HG03060 (cell line): Measurements from ENCODE around the gene FSD1L.
"Not testable (repeated sequence)": the region's sequence is repeated elsewhere in the genome, so short reads cannot be mapped to it uniquely, and the experiment has no call there.

Experiments used
- ATAC-seq: cut with Tn5 transposase; IDR thresholded peaks from one replicate; pipeline ENCODE4 v1.9.1; 2021; ENCODE audit warnings: low read depth, moderate number of reproducible peaks; ENCODE audit not compliant: unreplicated experiment

Gene FSD1L

DNA sequence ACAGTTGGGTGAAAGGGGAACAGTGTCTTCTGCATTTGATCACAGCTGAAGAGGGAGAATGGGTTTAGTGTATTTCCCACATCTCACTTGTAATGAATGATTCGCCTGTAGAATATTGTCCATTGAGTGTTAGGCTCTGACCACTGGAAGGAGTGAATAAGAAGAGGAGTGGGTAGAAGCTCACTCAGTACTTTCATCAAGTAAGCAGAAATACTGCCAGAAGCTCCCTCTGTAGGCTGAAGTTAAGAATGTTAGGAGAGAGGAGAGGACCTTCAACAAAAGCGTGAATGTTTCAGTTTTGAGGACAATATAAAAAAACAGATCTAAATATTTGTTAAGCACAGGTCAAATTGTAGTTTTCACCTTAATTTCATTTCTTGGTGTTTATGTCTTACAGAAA, 27.5 kb downstream of the FSD1L start:
- no peak for ATAC-seq

DNA sequence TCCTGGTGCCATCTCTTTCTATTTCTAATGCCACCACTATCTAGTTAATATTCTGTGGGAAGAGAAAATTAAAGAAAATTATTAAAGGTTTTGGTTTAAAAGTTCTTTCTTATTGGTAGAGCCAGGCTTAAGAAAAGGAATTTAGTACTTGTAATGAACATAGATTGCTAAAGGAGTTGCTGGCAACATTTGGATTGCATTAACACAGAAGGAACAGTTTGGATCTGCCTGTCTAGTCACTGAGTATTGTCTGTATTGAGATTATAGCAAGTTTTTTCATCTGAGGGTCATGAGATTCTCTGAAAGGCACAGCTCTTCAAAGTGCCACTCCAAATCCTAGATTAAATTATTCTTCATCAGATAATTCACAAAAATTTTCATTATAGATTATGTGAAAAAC, 32.0 kb downstream of the FSD1L start:
- ATAC-seq, result no peak

DNA sequence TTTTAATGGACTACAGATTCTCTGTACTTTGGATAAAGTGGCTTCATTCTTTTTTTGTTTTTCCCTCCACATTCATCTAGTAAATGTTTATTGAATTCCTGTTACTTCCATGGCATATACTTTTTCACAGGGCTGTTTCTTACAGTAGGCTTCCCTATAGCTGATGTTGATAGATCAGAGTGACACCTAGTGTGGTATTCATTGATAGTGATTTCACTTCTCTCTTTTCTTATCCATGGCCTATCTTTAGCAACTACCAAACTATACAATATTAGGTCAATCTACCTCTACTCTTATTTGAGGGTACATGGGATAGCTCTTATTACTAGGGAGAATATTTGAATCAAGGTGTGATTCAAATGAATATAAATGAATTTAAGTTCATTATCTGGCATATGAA, 35.8 kb downstream of the FSD1L start:
- no peak for ATAC-seq

DNA sequence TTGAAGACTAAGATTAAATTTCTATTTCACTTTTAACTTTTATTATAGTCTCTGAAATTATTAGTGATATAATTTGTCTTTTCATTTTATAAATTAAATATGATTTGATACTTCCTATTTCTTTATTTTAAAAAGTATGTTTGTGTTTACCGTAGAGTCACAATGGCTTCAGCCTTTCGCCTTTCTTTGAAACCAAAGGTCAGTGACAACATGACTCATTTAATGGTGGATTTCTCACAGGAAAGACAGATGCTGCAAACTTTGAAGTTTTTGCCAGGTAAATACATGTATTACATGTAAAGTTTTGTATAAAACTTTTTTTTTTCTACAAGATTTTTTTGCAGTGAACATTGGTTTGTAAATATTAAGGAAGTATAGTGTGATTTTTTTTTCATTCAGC, 36.4 kb downstream of the FSD1L start:
- no peak for ATAC-seq

DNA sequence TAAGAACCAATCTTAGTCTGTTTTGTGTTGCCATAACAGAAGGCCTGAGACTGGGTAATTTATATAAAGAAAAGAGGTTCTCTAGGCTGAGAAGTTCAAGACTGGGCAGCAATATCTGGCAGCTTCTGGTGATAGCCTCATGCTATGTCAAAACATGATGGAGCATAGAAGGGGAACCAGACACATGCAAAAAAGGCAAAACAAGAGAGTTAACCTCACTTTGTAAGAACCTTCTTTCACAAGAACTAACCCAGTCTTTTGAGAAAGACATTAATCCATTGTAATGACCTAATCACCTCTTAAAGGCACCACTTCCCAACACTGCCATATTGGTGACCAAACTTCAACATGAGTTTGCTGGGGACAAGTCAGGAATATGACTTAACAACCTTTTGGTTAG, 37.3 kb downstream of the FSD1L start:
- no peak for ATAC-seq

DNA sequence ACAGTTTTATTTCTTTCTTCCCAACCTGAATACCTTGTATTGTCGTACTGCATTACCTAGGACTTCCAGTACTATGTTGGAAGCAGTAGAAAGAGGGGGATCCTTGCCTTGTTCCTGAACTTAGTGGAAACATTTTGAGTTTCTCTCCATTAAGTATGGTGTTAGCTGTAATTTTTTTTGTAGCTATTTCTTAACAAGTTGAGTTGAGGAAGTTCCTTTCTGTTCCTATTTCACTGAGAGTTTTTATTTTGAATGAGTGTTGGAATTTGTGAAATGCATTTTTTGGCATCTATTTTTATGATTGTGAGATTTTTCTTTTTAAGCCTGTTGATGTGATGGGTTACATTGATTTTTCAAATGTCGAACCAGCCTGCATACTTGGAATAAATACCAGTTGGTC, 49.0 kb downstream of the FSD1L start:
- no peak for ATAC-seq

DNA sequence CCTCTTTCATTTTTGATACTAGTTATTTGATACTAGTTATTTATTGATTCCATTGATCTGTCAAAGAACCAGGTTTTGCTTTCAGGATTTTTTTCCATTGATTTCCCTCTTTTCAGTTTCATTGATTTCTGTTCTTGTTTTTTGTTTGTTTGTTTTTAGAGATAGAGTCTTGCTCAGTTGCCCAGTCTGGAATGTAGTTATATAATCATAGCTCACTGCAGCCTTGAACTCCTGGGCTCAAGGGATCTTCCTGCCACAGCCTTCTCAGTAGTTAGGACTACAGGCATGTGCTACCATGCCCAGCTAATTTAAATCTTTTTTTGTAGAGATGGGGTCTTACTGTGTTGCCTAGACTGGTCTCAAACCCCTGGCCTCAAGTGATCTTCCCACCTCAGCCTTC, 49.9 kb downstream of the FSD1L start:
- ATAC-seq, result no peak

DNA sequence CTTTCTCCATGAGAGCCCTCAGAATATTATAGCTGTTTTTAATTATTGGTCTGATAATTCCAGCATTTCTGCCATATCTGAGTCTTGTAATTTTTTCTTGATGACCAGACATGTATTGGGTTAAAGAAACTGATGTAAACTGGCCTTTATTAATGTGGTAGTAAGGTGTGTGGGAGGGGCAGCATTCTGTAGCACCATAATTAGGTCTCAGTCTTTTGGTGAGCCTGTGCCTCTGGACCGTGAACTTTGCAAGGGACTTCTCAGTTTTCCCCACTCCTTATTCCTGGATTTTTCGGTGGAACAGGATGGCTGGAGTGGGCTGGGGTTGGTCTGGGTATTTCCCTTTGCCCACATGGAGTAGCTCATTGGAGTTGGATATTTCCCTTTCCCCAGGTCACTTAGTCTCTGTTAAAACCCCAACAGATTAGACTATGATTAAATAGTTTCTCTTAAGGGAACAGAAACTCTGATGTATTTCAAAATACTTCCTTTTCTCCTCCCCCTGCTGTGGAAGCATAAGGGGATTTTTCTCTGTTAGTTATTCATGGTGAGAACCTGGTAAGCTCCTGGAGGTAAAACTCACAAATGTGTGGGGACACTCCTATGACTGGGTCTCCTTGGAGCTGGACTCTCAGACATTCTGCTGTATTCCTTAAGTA, 52.4 kb downstream of the FSD1L start:
- peak; percentile 68 for ATAC-seq

DNA sequence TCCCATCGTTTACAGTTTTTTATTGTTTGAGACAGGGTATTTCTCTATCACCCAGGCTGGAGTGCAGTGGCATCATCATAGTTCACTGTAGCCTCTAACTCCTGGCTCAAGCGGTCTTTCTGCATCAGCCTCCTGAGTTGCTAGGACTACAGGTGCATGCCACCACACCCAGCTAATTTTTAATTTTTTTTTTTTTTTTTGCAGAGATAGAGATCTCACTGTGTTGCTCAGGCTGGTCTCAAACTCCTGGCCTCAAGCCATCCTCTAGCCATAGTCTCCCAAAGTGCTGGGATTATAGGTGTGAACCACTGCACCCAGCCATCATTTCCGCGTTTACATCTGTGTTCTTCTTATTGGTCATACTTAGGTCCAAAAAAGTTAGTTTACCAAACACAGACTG, 53.6 kb downstream of the FSD1L start:
- ATAC-seq, result no peak

DNA sequence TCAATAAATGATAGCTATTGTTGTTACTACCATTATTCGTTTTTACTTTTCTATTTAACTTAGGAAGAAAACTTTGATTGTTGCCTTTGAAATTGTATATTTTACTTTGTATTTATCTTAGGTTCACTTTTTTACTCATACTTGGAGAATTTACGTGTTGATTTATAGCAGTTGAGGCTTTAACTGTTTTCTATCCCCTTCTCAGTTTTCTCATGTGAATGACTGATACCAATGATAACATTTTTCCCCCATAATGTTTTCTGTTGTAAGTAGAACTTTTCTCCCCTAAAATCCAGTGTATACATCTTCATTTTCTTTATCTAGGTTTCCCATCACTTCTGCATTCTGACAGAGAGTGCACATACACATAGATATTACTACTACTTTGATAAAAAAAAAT, 54.4 kb downstream of the FSD1L start:
- no peak for ATAC-seq

DNA sequence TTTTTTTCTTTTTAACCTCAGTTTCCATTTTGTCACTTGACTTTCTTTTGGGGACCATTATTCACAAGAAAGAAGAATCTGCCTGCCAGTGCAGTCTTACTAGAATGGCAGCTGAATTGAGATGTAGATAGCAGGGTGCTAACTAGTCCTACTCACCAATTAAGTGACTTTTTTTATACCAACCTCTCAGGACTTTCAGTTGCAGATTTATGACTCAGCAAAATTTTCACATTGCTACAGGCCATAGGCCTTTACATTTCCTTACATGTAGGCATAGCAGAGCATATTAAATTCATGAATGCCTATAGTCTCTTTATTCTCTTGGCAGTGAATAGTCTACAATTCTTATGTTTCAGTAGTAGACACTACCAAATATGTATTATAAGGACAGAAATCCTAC, 56.0 kb downstream of the FSD1L start:
- ATAC-seq, result peak; percentile 37

DNA sequence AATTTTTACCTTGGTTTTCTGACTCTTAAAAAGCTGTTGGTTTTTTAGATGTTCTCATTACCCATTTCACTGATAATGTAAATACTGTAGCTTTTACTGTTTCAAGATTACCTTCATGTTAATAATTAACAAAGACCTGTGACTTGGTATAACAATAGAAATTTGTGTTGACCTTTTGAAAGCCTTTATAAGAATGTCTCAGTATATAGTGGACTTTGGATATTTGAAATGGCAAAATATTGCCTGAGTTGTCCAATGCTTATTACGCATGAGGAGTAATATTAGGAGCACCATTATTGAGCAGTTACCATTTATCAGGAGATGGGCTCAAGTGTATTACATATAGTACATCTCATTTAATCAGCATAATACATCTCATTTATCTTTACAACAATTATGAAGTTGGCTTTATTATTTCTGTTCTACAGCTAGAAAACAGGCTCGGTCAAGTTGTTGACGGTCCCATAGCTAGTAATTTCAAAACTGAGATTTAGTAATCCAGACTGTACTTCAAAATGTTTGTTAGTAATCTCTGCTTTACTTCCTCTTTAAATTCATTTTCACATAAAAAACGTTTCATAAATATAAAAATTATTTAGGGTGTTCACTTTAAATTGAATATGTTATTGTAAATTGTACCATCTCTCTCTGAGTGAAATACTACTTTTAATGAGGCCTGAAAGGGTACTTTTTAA, 59.4 kb downstream of the FSD1L start:
- no peak for ATAC-seq

DNA sequence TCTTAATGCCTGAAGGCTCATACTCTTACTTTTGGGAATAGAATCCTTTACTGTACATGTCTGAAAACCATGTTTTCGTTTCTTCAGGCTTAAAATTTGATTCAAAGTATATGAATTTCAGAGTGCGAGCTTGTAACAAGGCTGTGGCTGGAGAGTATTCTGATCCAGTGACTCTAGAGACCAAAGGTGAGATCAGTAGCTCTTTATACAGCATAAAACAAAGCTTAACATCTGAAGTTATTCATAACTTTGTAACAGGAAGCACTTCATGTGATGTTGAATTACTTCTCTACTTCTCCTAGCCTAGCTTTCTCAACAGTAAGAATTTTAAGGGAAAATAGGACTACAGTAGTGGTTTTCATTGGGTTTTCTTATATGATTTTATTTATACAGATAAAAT, 60.7 kb downstream of the FSD1L start:
- no peak for ATAC-seq

DNA sequence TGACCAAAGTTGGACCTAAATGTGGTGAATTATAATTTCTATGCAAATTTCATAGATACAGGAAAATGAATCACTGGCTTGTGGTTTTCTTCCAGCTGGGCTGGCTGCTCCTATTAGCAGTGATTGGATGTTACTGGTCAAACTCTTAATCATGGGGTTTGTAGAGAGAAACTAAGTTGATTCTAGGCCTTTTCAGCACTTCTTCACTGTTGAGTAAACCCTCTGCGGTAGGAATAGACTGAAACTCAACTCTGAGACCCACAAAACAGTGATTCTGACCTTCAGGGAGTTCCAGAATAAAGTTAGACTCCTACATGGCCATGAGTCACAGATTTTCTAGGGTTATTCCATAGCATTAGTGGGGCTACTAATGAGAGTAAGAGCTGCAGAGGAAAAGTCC, 62.2 kb downstream of the FSD1L start:
- ATAC-seq, result peak; percentile 72

DNA sequence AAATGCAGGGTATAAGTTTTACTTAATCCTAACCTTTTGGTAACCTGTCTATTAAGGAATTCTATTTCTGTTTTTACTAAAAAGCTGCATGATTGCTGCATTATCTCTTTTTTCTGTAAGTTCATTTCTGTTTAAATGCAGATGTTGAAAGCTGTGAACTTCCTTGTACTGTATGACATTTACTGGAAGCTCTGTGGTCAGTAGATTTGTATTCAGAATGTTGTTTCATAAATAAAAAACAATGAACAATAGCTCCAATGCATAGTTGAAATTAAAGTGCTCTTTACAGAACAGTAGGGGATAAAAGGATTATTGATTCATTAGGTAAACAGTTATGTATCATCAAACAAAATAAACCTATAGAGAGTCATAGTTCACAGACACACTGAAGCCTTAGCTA, 63.6 kb downstream of the FSD1L start:
- no peak for ATAC-seq

DNA sequence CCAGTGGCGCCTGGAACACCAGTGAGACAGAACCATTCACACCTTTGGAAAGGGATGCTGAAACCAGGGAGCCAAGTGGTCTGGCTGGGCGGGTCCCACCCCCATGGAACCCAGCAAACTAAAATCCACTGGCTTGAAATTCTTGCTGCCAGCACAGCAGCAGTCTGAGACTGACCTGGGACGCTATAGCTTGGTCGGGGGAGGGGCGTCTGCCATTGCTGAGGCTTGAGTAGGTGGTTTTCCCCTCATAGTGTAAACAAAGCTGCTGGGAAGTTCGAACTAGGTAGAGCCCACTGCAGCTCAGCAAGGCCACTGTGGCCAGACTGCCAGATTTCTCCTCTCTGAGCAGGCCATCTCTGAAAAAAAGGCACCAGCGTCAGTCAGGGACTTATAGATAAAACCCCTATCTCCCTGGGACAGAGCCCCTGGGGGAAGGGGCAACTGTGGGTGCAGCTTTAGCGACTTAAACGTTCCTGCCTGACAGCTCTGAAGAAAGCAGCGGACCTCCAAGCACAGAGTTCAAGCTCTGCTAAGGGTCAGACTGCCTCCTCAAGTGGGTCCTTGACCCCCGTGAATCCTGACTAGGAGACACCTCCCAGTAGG, 68.1 kb downstream of the FSD1L start:
- no peak for ATAC-seq

DNA sequence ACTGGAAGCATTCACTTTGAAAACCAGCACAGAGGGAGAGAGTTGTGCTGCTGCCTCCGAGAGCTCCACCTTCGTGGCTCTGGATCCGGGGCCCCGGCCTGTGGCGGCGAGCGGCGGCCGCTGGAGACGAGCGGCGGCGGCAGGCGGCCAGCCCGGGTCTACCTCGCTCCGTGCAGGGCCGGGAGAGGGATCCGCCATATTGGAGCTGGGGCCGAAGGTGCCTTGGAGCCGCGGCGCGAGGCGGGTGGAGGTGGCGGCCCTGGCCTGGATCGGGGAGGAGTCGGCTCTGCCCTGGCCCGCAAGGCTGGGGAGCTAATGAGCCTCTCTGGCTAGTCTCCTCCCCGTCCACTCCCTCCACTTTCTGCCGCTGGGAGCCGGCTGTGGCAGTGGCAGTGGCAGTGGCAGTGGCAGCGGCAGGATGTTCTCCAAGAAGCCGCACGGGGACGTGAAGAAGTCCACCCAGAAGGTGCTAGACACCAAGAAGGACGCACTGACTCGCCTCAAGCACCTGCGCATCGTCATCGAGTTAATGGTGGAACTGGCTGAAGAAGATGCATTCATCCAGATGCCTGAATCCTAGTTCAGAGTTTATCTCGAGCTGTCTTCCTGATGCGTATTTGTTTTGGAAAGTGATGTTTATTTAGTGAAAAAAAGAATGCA, 72.0 kb downstream of the FSD1L start:
- ATAC-seq, result peak; percentile 49

DNA sequence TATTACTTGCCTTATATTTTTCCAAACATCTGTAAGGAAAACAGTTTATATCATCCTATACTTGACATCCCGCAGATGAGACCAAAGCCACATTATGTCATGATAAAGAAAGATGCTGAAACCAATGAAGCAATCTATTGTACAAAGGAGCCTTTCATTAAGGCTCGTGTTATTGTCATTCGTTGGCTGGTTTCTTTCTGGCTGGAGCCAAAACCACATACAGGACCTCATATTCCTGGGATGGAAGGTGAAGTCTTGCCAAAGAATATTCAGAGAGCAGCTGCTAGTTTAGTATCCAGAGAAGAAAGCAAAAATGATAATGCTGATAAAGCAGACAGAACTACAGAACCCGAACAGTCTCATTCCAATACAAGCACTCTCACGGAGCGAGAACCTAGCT, 73.2 kb downstream of the FSD1L start:
- not testable (repeated sequence) for ATAC-seq

DNA sequence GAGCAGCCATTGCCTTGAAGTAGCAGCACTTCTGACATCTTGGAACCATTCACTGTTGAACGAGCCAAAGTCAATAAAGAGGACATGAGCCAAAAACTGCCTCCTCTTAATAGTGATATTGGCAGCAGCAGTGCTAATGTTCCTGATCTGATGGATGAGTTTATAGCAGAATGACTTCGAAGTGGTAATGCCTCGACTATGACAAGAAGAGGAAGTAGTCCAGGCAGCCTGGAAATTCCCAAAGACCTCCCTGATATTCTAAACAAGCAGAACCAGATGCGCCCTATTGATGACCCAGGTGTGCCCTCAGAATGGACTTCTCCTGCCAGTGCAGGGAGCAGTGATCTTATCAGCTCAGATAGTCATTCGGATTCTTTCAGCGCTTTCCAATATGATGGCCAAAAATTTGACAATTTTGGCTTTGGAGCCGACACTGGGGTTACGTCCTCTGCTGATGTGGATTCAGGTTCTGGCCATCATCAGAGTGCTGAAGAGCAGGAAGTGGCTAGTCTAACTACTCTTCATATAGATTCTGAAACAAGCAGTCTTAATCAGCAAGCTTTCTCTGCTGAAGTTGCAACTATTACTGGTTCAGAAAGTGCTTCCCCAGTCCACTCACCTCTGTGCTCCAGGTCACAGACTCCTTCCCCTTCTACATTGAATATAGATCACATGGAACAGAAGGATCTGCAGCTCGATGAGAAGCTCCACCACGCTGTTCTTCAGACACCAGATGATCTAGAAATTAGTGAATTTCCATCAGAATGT, 75.0 kb downstream of the FSD1L start:
- ATAC-seq, result peak; percentile 54

DNA sequence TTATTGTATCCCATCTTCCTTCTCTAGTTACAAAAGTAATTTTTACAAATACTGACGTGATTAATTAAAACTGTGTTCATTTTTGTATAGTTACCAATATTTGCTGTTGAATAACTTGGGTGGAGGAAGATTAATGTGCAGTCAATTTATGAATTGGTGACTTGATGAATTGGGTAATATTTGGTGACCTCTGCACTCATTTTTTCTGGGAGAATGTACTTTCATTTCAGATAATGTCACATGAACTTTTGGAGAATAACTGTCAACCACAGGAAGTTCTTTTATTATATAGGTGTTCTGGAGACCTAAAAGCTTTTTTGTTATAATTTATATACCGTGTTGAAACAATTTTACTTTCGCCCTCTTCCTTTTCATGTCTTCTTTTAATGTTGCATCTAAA, 83.7 kb downstream of the FSD1L start:
- no peak for ATAC-seq
